HPDE6-E6E7 (cell line): ENCODE data around the gene FBLN2.

Experiments used
- DNase-seq: peaks from one replicate; pipeline ENCODE4 v3.0.0; 2011; ENCODE audit warnings: missing footprints; ENCODE audit errors: extremely low spot score

The FBLN2 gene

DNA sequence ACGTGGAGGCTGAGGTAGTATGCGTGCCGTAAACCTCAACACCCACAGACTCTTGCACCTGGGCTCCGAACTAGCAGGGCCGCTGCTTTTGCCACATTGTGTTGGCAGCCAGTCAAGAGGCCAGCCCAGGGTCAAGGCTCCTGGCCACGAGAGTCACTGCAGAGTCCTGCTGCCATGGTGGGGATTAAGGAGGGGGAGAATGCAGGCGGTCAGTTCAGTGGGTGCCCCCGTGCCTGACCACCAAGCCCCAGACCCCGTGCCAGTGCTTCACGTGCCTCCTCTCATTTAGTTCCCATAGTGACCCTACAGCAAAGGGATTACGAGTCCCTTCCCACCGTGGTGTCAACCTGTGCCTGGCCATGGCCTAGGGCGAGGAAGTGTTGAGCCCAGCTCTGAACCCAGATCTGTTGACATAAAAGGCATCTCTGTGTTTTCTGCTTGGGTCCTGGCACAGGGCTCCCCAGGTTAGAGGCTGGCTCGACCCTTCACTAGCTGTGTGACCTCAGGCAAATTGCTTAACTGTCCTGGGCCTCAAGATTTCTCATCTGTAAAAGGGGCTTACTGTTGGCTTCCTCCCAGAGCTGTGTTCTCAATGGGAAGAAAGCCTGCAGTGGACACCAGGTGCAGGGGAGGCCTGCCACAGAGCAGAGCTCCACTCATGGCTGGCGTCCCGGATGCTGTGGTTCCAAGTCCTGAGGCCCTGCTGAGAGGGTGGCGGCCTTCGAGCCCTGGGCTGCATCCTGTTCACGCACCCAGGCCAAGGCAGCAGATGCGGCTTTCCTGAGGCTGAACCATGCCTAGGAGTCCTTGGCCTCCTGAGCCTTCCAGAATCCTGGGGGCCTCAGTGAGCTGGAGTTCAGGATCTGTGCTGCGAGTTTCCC is 32.8 kb downstream of the FBLN2 start:
- DNase-seq: no peak

DNA sequence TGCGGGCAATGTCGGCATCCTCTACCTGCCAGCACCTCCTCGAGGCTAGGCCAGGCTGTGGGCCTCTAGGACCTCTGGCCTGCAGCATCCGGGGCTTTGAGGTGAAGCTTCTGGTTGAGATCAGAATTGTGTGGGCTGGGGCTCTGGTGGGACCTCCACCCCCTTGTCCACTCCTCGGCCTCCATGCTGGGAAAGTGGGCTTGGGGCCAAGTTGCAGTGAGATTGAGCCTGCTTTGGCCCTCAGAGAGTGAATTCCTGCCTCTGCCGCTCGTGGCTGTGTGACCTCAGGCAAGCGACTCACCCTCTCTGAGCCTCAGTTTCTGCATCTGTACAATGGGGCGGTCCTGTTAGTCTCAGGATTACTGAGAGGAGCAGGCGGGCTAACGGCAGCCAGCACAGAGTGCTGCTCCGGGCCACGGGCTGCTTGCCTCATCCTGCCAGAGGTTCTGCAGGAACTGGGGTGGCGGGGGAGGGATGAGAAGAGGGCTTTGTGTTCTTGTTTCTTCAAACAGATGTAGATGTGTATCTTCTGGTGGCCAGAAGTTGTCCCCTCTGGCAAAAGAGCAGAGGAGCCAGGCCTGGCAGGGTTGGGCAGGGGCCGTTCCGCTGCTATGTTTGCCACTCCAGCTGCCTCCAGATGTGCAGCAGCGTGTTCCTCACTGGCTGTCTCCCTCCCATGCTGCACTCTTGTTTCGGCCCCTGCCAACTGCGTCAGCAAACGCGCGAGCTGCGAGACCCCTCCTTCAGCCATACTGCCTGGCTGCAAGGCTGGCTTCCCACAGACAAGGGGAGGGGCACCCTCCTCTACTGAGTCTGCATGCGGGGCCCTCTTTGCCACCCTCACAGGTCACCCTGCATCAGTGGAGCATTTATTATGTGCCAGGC is 33.7 kb downstream of the FBLN2 start:
- no peak for DNase-seq

DNA sequence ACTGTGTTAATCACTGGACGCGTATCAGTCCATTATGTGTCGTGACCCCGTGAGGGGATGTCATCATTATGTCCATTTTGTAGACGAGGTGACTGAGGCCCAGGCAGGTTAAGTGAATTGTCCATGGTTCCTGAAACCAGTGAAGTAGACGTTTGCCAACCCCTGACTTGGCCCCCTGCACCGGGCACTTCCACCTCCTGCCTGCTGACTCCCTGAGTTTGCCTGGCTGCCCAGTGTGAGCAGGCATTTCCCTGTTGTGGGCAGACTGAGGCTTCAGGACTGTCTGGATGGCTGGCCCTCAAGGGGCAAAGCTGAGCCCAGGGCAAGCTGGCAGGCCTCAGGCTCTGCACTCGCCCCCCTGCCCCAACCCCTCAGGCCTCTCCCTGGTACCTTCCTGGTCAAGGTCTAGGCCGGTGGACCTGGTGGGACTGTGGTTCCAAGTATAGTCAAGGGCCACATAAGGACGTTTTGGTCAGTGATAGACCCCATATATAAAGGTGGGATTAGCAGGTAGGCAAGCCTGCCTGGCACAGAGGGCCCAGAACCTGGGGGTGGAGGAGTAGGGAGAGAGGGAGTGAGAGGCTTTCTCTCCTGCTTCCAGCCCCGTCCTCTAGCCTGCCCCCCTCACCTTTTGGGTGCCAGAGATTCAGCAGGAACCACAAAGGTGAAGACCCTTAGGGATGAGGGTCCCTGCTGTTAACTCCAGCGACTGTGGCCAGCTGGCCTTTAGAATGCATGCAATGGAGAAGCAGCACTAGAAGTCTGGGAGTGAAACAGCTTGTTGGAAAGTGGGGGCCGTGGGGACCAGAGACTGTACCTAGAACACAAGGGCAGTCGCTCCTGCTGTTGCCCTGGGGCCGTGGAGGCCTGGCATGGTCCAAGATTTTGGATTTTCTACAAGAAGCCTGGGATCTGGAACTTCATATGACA is 34.6 kb downstream of the FBLN2 start:
- DNase-seq: no peak

DNA sequence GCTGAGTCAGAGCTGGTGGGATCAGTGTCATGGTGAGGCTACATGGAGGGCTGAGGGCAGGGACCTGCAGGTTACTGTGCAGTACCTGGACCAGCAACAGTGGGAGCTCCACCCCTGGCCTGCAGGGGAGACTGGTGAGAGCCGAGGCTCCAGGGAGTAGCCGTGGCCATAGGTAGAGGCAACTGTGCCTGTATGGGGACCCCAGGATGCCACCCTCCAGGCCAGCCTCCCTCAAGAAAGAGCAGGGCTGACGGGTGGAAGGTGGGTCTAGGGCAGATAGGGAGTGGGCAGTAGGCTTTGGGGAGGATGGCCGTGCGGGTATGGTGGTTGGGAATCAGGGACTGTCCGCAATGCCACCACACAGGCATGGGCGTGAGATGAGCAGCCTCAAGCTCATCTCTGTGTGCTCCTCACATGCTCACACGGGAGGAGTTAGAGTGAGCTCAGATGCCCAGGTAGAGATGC is 35.5 kb downstream of the FBLN2 start:
- no peak for DNase-seq

DNA sequence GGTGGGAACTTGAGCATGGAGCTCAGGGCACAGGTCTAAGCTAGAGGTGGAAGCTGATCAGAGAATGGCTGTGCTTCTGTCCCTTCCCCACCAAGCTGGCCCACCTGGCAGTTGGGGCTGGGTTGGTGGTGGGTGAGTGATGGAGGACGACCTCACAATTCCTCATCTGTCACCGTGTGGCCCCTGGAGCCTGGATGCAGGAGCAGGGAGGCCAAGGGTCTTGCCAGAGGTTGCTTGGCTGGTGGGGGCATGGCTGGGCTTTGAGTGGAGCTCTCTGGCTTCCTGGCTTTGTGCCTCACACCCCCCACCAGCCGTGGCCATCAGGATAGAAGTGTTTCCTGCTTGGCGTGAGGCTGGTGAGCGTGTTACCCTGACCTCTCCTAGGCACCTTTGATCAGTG is 36.0 kb downstream of the FBLN2 start:
- no peak for DNase-seq

DNA sequence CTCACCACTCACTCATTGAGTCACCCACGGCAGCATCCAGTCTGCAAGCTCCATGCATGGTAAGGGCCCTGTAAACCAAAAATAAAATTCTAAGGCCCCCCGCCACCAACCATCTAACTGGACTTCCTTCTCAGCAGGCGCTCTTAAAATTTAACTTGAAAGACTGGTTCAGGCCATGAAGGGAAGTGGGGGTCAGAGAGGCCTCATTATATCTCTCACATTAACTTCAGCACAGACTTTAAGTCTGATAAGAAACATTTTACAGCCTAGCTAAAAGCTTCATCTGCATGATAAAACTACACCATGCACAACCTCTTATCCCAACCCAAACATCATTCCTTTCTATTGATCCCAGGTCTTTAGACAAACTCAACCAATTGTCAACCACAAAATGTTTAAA is 38.5 kb downstream of the FBLN2 start:
- no peak for DNase-seq

DNA sequence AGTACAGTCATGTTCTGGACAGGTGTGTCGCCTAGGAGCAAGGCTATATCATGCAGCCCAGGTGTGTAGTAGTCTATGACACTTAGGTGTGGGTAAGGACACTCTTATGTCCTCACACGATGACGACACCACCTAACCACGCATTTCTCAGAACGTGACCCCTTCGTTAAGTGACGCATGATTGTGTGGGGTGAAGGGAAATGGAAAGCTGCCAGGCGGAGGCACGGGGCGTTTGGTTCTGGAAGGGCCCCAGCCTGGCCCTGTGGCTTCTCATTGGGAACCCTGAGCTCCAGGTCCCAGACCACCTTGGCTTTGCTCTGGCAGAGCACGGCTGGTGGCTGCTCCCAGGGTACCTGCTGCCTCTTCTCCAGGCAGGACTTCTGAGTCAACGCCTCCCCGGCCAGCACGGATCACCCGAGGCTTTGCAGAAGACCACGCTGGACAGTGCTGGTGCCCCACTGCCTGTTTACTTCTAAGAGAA is 39.3 kb downstream of the FBLN2 start:
- DNase-seq: no peak

DNA sequence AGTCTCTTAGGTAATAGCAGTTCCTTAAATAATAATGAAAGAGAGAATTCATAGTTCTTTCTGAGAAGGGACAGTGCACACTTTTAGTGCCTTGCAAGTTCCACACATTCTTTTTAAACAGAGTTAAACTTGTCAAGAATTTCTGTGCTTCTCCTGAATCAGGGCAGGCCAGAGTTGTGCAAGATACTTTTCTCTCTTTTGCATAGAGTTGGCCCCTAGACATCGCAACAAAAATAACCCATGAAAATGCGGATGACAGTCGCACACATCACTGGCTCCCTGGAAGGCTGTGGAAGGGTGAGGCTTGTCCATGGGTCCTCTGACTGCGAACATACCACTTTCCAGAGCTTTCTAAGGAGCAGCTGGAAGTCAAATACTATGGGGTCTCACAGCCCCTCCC is 40.1 kb downstream of the FBLN2 start:
- no peak for DNase-seq

DNA sequence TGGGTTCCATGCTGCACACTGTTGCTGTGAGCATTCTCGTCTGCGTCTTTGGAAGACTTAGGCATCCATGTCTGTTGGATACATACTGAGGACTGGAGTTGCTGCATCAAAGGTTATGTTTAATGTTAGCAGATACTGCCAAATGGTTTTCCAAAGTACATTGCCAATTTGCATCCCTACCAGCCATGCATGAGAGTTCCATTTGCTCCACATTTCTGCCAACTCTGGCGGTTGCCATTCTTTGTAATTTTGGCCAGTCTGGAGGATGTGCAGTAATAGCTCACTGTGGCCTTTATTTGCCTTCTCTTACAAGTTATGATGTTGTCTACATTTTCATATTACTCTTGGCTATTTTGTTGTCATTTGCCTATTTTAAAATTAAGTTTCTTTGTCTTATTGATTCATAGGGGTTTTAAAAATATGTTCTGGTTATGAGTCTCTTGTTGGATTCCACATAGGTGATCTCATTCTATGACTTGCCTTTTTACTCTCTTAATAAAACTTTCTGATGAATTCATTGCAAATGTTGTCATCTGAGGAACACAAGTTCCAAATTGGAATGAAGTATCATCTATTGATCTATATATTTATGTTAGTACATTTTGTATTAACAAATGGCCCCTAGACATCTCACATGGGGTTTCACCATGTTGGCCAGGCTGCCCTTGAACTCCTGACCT is 42.1 kb downstream of the FBLN2 start:
- DNase-seq: no peak

DNA sequence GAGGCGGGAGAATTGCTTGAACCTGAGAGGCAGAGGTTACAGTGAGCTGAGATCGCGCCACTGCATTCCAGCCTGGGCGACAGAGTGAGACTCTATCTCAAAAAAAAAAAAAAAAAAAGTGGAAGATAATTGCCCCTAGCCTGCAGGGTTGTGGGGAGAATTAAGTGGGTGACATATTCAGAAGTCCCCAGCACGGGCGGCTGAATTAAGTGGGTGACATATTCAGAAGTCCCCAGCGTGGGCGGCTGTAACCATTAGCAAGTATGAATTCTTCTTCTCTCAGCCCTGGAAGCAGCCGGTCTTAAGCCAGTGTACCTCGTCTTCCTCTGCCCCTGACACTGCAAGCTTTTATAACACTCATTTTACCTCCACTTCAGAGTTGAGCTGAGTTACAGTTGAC is 44.7 kb downstream of the FBLN2 start:
- no peak for DNase-seq

DNA sequence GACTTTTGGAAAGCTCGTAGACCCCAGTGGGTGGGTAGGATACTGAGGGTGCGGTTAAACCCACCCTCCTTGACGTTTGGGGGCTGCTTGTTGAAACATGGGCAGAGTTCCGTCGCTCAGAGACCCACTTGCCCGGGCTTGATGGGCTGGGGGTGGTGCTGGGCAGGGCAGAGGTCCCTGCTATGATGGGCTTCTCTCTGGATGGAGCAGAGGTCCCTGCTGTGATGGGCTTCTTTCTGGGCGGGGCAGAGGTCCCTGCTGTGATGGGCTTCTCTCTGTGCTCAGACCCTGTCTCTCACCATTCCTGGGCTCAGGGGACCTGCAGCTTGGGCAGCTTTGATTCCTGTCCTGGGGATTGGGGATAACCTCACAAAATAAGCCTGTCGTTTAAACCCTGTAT is 45.2 kb downstream of the FBLN2 start:
- no peak for DNase-seq

DNA sequence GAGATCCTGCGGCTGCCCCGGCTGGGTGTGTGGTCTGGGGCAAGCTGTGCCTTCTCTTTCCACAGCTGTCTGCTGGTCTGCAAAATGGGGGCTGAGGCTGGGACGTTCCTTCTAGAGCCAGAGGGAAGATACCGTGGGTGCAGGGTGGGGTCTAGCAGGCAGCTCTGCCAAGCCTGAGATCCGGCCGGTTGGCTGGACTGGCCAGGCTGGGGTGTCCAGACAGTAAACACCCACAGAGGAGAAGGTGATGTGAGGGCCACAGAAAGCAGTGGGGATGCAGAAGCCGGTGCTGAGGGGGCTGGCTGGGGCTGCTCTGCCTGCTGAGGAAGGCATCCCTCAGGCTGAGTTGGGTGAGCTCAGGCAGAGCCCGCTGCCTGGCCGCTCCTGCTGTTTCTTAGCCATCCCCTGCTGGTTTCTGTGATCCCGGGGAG is 46.1 kb downstream of the FBLN2 start:
- DNase-seq: no peak

DNA sequence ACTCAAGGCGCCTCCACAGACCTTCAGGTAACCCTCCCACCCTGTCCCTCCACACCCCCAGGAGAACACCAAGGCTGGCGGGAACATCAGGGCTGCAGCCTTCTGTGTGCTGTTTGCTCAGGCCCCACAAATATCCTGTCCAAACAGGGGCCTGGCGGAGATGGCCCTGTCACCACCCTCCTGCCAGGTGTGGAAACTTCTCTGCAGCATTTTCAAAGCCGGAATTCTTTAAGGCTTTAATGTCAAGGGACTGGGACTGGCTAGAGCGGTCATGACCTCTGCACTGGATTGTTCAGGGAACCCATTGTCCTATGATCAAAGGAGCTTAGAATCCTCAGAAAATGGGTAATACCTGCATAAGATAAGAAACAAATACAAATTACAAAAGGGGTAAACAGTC is 46.6 kb downstream of the FBLN2 start:
- DNase-seq: no peak

DNA sequence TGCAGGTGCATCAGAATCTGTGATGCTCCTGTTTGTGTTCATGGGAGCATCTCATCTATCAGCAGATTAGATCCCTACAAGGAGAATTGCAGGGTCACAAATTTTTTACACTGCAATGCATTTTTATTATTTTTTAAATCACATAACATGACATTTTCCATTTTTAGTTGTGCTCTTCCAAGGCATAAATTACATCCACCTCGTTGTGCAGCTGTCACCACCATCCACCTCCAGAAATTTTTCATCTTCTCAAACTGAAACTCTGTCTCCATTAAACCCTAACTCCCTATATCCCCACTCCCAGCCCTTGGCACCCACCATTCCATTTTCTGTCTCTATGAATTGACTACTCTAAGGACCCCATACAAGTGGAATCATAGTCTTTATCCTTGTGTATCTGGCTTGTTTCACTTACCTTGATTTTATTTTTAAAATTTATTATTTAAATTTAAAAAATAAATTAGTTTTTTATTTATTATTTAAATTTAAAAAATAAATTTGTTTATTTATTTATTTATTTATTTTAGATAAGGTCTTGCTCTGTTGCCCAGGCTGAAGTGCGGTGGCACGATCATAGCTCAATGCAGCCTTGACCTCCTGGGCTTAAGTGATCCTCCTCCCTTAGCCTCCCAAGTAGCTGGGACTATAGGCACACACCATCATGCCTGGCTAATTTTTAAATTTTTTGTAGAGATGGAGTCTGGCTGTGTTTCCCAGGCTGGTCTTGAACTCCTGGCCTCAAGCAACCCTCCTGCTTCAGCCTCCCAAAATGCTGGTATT is 47.7 kb downstream of the FBLN2 start:
- no peak for DNase-seq

DNA sequence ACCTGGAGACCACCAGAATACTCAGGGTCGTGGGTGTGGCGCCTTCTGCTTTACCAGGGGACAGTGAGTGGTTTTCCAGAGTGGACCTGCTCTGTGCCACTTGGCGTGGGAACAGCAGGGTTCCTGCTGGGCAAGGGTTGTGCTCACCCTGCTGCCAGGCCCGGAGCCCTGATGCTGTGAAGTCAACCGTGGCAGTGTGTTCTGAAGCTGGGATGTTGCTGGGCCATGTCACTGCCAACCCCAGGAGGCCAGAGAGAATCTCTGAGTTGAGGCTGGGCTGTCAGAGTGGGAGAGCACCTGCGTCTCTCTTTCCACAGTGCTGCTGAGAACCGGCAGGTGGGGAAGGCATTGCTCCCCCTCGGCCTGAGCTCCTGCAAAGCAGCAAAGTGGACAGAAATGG is 48.7 kb downstream of the FBLN2 start:
- DNase-seq: no peak

DNA sequence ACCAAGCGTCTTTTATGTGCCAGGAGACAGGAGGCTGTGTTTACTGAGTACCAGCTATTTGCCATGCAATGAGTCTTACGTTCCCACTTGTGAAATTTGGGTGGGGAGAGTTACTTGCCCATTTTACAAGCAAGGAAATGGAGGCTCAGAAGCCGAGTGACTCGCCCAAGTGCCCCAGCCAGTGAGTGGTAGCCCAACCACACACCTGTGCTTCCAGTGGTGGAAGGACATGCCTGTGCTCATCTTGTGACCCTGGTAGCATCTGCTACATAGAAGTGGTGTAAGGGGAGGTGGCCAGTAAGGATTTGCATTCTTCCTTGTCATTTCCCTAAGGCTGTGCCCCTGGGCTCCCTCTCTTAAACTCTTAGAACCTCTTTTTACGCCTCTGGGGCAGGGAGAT is 49.3 kb downstream of the FBLN2 start:
- no peak for DNase-seq

DNA sequence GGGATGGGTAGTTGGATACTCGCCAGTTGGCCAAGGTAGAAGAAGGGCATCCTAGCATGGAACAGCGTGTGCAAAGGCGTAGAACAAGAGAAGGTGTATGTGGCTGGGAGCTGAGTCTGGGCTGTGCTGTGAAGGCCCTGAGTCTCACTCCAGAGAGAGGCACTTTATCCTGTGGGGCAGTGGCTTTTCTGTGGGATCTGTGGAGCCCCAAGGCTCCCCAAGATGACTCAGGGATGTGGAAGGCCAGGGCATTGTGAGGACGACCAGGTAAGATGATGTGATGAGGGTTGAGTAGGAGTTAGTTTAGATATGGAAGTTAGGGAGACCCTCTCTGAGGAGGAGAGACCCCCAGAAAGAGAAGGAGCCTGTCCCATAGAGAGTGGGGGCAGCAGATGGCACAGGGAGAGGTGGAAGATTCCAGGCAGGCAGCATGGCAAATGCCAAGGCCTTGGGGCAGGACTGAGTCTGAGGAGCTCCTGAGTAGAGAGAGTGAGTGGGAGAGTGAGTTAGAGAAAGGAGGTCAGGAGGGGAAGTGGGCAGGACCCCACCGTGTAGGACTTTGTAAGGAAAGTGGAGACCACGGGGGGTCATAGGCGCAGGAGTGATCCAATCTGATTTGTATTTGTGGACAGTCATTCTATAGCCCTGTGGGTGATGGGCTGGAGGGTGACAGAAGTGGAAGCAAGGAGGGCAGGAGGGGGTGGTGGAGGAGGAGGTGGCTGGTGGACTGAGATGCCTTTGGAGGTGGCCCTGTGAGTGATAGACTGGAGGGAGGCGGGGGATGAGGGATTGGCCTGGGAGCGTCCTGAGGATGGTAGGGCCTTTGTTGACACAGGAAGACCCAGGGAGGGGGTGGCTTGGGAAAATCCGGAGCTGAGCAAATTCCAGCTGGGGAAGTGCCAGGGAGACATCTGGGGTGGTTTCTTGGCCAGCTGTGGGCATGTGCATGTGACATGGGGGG is 50.3 kb downstream of the FBLN2 start:
- no peak for DNase-seq

DNA sequence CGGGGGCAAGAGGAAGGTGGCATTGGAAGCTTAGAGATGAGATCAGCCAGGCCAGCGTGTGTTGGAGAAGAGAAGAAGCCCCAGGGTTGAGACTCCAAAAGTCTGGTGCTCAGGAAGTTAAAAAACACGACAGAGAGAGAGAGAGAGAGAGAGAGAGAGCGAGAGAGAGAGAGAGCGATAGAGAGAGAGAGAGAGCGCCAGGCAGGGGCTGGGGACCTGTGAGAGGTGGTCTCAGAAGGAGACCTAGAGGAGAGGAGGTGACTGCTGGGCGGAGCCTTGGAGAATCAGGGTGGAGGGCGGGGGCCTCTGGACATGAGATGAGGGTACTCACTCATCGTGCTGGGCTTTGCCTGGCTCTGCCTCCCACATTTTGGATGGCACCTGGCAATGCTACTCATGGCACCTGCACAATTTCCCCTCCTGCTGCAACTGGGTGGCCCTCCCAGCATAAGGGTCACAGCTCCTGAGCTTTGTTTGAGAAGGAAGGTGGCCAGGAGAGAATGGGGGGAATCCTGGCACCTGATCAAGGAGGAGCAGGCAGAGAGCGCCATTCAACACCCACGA is 51.0 kb downstream of the FBLN2 start:
- DNase-seq: no peak
